Right ventricle myocardium superior (tissue), 1 donor: ENCODE data around the gene TSPAN7. TPM values are rescaled to one million over a fixed set of nuclear protein-coding genes. Genes with fewer than 3 reads are reported as not detected.

Experiments used
- ATAC-seq: fragments of 200-7000 bp; cut with Tn5 transposase; one replicate; pipeline ENCODE4 v1.9.1; 2020; ENCODE audit warnings: mild to moderate bottlenecking; ENCODE audit not compliant: poor library complexity
- DNase-seq: peaks from one replicate; pipeline ENCODE4 v3.0.0-alpha.2; 2020
- intact Hi-C: fragments of 100-400 bp; cut with DNase I; formaldehyde crosslinking; loops from one replicate; pipeline ENCODE4 v1.11.2; 2022
- total RNA-seq: library from RNA; stranded (reverse); fragmentation: NEBNext Ultra II Directional; extraction: Animal tissue kit (Norgen Biotek cat#: 25700); gene quantifications from one replicate; pipeline ENCODE4 v1.2.1, GENCODE V29; 2021
- donor health status: DM: no; HTN: yes; CAD: no; lungs with severe emphysema.

The TSPAN7 gene
- total RNA-seq, 1 donor from 2014 or later: 26.6 TPM

DNA sequence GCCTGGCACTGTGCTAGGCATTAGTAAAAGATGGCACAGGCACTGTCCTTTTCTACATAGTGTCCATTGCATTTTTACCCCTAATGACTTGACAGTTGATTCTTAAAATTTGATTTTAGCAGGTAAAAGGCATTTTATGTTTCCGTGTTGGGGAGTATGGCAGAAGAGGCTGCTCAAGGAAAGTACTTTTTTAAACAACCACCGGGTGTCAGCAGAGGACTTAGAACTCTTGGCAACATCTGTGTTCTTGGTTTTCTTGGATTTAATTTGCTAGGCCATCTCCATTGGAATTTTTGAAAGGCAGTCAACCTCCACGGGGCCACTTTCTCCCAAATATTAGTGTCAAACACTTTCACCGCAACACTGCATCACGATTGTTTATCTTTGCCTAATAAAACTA, 102.9 kb downstream of the TSPAN7 start:
- ATAC-seq (no peak), DNase-seq (no peak)
- intact Hi-C loops: no loop called here

DNA sequence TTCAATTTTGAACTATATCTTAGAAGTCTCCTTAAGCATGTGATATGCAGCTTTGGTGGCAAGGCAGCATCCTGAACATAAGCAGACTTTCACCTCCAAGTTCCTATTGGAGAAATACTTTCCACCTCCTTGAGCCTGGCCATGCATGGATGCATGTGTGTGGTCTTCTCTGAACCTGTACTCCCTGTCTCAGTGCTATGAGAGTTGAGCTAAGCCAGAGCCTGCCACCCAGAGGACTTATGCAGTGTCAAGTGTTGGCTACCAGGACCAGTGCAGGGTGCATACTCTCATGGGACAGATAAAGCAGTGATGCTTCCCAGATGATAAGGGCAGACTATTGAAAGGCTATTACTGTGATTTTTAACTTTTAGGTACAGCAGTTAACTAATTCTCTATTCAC, 105.6 kb downstream of the TSPAN7 start:
- intact Hi-C loops: no loop called here
- no peak for DNase-seq
- ATAC-seq: no peak

DNA sequence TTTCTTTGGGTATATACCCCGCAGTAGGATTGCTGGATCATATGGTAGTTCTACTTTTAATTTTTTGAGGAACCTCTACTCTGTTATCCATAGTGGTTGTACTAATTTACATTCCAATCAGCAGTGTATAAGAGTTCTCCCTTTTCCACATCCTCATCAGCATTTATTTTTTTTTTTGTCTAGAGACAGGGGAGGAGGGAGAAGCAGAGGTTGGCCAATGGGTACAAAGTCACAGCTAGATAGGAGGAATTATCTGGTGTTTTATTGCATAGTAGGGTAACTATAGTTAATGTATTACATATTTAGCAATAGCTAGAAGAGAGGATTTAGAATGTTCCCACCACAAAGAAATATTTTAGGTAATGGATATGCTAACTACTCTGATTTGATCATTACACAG, 107.4 kb downstream of the TSPAN7 start:
- DNase-seq: no peak
- no peak for ATAC-seq
- intact Hi-C loops: no loop called here

DNA sequence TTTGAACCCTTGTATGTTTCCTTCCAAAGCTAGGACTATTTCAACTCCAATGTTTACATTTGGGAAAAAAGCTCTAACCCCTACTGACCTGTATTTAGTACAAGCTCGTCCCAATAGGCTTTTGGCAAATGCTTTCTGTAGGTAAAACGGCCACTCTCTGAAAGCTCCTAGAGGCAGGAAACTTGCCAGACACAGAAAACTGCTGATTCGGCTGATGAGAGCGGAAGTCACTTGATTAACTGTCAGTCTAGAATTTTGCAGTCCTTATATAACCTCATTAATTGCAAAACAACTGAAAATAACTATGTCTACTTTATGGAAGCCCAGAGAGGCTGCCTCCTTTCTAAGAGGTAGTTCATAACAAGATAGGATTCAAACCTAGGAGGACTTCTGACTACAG, 108.1 kb downstream of the TSPAN7 start:
- intact Hi-C loops: no loop called here
- ATAC-seq: no peak

DNA sequence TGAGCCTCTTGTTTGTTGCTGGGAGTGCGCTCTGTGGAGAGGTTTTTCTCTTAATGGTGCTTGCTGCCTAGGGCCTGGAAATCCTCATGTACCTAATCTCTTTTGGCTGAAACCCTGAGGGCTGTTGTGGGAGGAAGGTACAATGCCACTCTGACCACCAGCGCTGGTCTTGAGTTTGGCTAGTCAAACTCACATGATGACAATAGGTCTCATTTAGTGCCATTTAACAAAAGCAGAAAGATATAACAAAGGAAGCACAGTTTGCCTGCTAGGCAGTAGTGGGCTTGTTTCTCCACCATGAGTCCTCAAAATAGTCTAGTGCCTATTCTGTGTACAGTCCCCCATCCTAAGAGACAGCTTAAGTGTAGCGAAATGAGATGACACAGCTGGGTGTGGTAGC, 111.3 kb downstream of the TSPAN7 start:
- ATAC-seq (no peak), DNase-seq (no peak)
- intact Hi-C loops: no loop called here

More for the DNA sequence above, 108.1 kb downstream of the TSPAN7 start:
- no peak for DNase-seq

DNA sequence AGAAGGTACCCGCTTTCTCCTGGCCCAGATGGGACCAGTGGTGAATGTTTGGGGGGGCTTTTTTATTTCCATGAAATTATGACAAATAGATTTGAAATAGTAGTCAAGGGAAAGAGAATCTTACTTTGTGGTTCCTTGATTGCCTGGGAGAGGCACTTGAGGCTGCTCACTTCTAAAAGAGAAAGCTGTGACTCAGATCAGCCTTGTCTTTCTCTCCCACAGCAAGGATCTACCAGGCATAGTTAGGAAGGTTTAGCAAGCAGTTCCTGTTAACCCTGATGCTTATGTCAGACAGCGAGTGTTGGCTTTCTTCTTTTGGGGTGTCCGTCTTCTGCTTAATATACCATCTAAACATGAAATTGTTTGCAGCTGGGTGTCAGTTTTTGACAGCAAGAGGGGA, 114.5 kb downstream of the TSPAN7 start:
- DNase-seq (no peak), ATAC-seq (no peak)
- intact Hi-C loops: no loop called here

DNA sequence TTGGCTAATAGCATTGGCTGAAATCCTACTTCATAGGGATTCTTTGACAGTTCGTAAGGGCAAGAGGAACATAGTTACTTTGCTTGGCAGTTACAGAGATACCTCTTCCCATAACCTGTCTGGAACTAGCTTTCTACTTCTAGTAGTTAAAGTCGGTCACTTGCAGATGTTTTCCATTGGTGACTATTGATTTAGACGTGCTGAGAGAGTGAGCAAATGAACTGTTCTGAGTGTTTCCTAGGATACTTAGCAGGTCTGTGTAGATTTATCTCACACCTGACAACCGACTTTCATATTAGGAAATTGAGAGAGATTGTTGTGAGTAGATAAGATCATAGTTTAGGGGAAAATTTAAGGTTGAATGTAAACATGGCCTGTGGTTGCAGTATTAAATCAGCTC, 116.8 kb downstream of the TSPAN7 start:
- intact Hi-C loops: no loop called here
- no peak for ATAC-seq
- DNase-seq: no peak

DNA sequence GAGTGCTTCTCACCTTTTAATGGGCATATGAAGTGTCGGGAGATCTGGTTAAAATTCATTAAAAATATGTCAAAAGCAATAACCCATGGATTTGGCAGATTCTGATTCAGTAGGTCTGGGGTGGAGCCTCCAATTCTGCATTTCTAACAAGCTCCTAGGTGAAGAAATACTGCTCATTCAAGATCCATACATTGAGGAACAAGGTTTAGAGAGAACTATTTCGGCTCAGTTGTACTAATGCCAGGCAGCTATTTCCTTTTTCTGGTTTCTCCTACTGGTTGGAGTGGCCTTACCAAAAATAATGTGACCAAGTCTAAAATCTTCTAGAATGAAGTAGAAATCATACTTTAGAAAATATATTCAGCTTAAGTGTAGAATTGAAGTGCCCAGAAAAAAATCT, 117.5 kb downstream of the TSPAN7 start:
- no peak for DNase-seq
- no peak for ATAC-seq
- intact Hi-C loops: no loop called here

DNA sequence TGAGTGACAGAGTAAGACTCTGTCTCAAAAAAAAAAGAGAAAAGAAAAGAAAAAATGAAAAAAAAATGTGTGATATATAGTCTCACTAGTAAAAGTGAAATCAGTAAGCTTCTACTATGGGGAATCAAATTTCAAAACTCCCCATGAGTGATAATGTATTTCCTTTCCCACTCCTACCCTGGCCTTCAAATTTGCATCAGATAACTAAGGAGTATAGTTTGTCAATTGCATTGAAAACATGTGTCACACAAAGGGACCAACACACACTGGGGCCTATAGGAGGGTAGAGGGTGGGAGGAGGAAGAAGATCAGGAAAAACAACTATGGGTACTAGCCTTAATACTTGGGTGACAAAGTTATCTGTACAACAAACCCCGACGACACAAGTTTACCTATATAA, 118.4 kb downstream of the TSPAN7 start:
- ATAC-seq: no peak
- no peak for DNase-seq
- intact Hi-C loops: no loop called here

DNA sequence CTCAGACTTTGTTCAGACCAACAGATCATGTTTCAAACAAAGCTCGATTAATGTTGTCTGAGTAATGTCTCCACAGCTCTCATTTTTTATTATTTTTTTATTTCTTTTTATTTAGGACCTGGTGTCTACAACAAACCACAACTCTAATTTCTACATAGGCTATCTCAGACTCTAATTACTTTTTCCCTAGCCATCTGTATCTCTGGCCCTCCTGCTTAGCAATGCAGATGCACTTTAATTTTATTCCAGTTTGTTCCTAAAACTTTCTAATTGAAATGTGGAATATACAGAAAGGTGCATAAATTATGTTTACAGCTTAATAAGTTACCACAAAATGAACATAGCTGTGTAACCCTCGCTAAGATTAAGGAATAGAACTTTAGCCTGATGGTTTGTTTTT, 120.8 kb downstream of the TSPAN7 start:
- no peak for DNase-seq
- intact Hi-C loops: no loop called here
- no peak for ATAC-seq

DNA sequence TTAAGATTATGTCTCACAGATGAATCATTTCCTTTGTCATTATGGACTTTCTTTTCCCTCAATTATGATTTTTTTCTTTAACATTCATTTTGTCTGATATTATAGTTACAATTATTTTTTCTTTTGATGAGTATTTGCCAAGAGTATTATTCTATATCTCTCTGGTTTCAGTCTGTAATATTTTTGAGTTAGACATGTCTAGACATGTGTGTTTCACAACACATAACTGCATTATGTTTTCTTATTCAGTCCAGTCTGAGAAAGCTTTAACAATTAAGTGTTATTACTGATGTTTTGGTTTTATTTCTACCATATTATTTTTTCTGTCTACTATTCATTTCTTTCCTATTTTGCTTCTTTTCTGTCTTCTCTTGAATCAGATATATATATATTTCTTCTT, 131.6 kb downstream of the TSPAN7 start:
- no peak for ATAC-seq
- no peak for DNase-seq
- intact Hi-C loops: no loop called here

DNA sequence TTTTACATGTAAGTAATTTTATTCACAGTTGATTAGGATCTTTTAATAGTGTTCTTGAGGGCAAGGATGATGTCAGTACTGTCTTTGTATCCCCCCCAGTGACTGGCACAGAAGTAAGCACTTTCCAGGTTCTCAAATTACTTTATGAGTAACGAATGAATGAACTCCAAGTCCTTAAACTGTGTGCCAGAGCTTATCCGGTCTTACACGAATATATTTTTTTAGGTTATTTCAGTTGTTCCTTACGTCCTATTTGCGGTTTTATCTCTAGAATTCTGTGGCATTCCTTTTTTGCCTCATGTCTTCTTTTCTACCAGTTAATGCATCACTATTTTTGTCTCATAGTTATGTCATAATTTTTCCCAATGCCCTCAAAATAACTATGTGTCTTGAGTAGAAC, 133.1 kb downstream of the TSPAN7 start:
- ATAC-seq: no peak
- no peak for DNase-seq
- intact Hi-C loops: no loop called here

DNA sequence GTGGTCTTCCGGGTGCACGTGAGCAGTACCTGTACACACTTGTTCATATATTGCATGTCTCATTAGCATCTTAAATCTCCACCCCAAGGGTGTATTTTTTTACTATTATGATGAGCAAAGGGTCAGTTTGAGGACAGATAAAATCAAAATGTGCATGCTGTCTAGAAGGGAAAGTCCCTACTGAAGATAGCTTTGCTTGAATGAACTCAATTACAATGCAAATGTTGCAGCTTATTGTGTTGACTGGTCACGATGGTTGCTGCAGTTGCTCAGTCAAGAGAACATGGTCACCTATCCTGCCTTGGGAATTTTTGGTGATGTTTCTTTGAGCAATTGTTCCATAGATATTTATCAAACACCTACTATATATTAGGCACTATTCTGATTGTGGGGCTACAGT, 136.1 kb downstream of the TSPAN7 start:
- ATAC-seq: no peak
- intact Hi-C loops: no loop called here
- DNase-seq: no peak

DNA sequence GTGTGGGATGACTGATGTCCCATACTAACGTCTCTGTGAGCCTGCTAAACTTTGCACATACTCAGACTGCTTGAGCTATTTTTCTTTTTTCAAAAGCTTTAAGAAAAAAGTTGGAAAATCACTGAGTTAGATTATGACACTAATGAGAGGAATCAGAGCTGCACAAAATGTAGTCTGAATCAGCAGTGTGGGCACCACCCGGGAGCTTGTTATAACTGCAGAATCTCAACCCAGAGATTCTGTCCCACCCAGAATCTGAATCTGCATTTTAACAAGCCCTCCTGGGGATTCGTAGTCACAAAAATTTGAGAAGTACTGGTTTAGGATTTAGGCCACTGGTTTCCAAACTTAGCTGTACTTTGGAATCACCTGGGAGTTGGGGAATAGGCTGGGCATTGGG, 137.8 kb downstream of the TSPAN7 start:
- intact Hi-C loops: no loop called here
- ATAC-seq (no peak), DNase-seq (no peak)

DNA sequence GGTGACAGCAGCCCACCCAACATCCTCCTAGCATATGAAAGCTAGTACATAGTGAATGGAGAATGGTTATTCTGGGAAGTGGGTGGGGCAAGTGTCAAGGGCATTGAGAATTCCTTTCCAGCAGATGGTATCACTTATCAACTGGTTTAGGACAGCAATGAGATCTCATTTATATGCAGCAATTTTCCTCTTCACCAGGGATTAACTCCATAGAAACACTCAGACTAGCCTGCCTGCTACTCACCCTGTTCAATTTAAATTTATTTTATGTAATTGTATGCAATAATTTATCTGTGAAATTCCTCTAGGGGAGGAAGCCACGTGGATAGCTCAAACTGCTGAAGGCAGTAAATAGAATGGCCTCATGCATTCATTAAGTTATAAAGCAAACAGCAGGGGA, 138.4 kb downstream of the TSPAN7 start:
- no peak for ATAC-seq
- intact Hi-C loops: no loop called here

DNA sequence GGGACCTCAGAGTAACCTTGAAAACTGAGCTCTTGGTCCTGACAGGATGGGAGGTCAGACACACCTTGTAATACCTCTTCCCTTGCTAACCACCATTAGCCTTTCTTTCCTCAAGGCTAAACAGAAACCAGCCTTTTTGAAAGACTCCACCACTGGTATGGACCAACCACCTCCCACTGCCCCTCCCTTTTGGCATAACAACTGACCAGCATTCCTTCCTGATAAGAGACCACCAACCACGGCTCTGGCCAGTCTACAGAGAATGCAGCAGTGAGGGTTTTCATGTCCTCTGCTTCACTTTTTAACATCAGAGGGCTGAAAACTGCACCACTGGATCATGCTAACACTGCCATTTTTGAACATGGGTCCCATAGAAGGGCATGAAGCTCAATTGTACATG, 139.7 kb downstream of the TSPAN7 start:
- intact Hi-C loops: no loop called here
- DNase-seq (no peak), ATAC-seq (no peak)

More for the DNA sequence above, 138.4 kb downstream of the TSPAN7 start:
- DNase-seq: no peak

DNA sequence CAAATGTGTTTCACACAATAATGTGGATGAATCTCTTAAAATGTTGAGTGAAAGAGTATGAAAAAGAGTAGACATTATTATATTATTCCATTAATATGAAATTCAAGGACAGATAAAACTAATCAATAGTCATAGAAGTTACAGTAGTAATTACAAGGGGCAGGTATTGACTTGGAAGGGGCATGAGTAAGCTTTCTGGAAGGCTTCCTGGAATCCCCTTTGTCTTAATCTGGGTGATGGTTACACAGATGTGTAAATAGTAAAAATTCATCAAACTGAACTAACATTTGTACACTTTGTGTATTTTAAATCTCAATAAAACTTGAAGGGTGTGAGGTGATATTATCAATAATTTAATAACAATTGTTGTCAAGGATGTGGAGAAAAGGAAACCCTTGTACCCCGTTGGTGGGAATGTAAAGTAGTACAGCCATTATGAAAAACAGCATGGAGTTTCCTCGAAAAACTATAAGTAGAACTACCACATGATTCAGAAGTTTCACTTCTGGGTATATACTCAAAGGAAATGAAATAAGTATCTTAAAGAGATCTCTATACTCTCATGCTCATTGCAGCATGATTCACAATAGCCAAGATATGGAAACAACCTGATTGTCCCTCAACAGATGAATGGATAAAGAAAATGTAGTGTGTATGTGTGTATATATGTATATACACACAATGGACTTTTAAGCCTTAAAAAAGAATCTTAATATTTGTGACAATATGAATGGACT, 143.0 kb downstream of the TSPAN7 start:
- ATAC-seq (no peak), DNase-seq (no peak)
- intact Hi-C loops: no loop called here

DNA sequence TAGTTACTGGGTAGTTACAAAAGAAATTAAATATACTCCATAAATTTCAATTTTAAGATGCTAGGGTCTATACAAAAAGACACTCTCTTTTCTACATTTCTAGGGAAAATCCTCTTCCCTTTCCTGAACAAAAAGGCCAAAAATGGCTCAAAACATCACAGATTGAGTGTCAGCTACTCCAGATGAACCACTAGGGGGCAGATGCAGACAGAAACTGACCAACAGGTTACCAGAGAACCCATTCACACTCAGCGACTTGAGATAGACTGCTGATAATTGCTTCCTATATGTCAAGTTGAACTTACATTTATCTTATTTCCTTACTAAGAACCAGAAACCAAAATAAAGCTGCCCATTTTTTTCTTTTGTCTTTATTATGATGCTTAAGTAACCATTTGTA, 156.5 kb downstream of the TSPAN7 start:
- ATAC-seq: no peak
- intact Hi-C loops: no loop called here

DNA sequence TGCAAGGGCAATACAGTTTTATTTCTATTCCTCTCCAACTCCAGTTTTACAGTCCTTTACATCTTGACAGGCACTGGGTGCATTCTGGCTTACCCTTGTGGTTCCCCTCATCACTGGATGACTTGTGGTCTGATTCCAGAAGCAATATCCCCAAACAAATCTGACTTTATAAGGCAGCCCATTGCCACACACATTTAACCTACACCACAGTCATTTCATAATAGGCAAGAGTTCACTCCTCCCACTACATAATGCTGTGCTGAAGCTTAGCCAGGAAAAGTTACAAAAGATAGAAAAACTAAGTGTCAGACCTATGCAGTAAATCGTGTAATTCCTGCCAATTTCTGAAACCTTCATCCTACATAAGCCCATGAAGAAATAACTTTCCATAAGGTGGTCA, 157.0 kb downstream of the TSPAN7 start:
- ATAC-seq (no peak), DNase-seq (no peak)
- intact Hi-C loops: no loop called here

More for the DNA sequence above, 156.5 kb downstream of the TSPAN7 start:
- DNase-seq: no peak

DNA sequence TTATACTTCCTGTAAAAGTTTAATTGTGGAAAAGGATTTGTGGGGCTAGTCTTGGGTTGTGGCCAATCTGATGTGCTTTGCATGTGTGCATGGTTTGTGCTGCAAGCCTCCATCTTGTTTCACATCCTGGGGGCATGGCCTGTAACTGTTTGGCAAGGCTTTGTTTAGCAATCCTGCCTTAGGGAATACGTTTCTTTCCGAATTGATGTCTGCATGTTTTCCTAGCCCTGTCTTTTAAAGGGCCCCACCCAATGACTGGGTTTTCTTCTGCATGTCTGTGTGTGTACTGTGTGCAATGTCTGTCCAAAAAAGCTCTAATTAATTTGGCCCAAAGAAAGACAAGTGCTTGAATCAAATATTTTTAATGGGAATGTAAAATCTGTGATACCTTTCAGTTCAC, 165.3 kb downstream of the TSPAN7 start:
- DNase-seq (no peak), ATAC-seq (no peak)
- intact Hi-C loops: no loop called here

DNA sequence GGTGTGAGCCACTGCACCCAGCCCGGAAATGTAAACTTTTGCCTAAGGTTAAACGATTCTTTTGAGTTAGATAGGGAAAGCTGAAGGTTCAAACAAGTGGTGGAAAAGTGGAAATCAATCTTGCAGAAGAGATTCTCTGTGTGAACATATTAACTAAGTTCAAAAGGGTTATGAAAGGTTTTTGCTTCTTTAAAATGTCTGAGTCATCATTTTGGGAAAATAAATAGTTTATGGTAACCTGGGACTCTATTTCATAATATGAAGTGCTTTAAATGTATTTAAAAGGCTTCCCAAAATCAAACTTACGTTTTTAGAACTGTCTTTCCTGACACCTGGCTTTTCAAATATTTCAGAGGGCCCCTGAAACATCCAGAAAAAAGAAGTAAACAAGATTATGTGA, 166.3 kb downstream of the TSPAN7 start:
- no peak for DNase-seq
- intact Hi-C loops: no loop called here
- ATAC-seq: no peak
